ENCODE results near the gene CLDN9. TPM values are rescaled to one million over a fixed set of nuclear protein-coding genes. Genes with fewer than 3 reads are reported as not detected.

Gene CLDN9
- total and polyA plus RNA-seq, 8 donors, result 1.7 to 12.1 (median 3.0) TPM

- H3K4me3 ChIP-seq, result no peak overlapping the region
- no peaks in the 10 kb centered on the region for H3K27me3 ChIP-seq
- intact Hi-C loops (cut with DNase I), result no loop called here
- H3K27ac ChIP-seq, result no peak overlapping the region
- peak in 4 of 6 donors; percentile 39 to 86 (median 61) for DNase-seq
- no peak for FAIRE-seq
- no peak for ATAC-seq
- H3K4me1 ChIP-seq, result peaks cover 3 to 19% (median 3%) of the 10 kb centered on the region in 3 donors
- WGBS, 2 donors, result 68 to 80% methylated on average over 13 to 15 of the region's 15 CpGs
- H3K36me3 ChIP-seq, result peaks cover 0 to 6% (median 5%) of the 10 kb centered on the region in 3 donors
- no peaks in the 10 kb centered on the region for H3K9me3 ChIP-seq
- no peak for TF ChIP-seq CTCF (IDR thresholded peaks at IDR 0.05)
These were observed 16.1 kb downstream of the CLDN9 start for GRCh38 chr16:3028716-3029319.

DNA sequence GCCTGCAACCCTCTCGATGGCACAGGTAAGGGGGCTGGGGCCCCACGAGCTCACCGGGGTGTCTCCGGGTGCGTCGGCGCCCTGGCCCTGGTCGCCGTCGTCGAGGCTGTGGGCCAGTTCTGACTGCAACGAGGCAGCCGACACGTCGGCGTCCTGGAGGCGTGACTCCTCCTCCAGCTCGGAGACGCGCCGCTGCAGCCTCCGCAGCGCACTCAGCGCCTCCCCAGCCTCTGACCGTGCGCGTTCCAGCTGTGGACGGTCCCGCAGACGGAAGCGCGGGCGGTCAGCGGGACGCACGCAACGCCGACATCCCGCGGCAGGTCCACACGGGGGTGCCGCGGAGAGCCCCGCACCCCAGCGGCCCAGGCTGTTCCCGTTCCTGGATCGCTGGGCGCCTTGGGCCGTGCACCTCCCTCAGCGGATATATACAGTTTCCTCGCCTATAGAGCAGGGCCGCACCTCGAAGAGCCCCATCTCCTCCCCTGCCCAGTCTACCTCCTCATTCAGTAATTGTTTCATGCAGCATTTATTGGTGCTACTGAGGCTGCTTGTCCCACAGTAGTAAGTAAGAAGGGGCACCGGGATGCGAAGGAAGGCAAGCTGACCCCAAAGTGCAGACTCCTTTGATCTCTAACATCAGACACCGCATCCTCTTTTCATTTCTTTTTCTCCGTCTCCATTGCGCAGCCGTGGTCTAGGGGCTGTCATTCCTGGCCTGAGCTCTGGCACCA lies 16.9 kb downstream of the CLDN9 start:
- FAIRE-seq (no peak), ATAC-seq (no peak), DNase-seq (peak in 5 of 6 donors; percentile 26 to 79 (median 39))
- Histone ChIP-seq H3K27ac (no peak overlapping the region), H3K4me1 (peaks cover 0 to 20% (median 3%) of the 10 kb centered on the region in 3 donors), H3K9me3 (no peaks in the 10 kb centered on the region), H3K27me3 (no peaks in the 10 kb centered on the region), H3K36me3 (peaks cover 0 to 6% (median 5%) of the 10 kb centered on the region in 3 donors), H3K4me3 (no peak overlapping the region)
- intact Hi-C loops (cut with DNase I), result no loop called here
- 75 to 83% methylated on average over 59 of the region's 59 CpGs for WGBS, 2 donors
- TF ChIP-seq CTCF (IDR thresholded peaks at IDR 0.05), result no peak

GRCh38 chr16:3030222-3031212 lies 17.8 kb downstream of the CLDN9 start:
- intact Hi-C loops (cut with DNase I), result no loop called here
- ATAC-seq, result no peak
- TF ChIP-seq CTCF (IDR thresholded peaks at IDR 0.05), result no peak
- peak in 5 of 6 donors; percentile 9 to 84 (median 37) for DNase-seq
- WGBS, 2 donors, result 89 to 91% methylated on average over 31 to 33 of the region's 33 CpGs
- Histone ChIP-seq H3K36me3 (peaks cover 0 to 6% (median 5%) of the 10 kb centered on the region in 3 donors), H3K4me1 (peaks cover 0 to 20% (median 3%) of the 10 kb centered on the region in 3 donors), H3K27ac (no peak overlapping the region), H3K27me3 (no peaks in the 10 kb centered on the region), H3K9me3 (no peaks in the 10 kb centered on the region), H3K4me3 (no peak overlapping the region)
- FAIRE-seq, result no peak

- no peak for TF ChIP-seq CTCF (IDR thresholded peaks at IDR 0.05)
- intact Hi-C loops (cut with DNase I), result no loop called here
- ATAC-seq (no peak), DNase-seq (peak in 1 of 6 donors; percentile 12), FAIRE-seq (no peak)
- Histone ChIP-seq H3K36me3 (peaks cover 0 to 6% (median 0%) of the 10 kb centered on the region in 3 donors), H3K4me1 (peaks cover 0 to 22% (median 3%) of the 10 kb centered on the region in 3 donors), H3K4me3 (no peak overlapping the region), H3K27ac (no peak overlapping the region), H3K9me3 (no peaks in the 10 kb centered on the region), H3K27me3 (no peaks in the 10 kb centered on the region)
- WGBS, 2 donors, result 64 to 74% methylated on average over 7 of the region's 7 CpGs
These were observed 19.9 kb downstream of the CLDN9 start for GRCh38 chr16:3032624-3033023.

All from pancreas (tissue), 10 donors.